AG08395 (cell line): Measurements from ENCODE around the gene FYCO1.
"Not testable (repeated sequence)": the region's sequence is repeated elsewhere in the genome, so short reads cannot be mapped to it uniquely, and the experiment has no call there.

Experiments
- DNase-seq: peaks from one replicate; pipeline ENCODE4 v3.0.0; 2012; ENCODE audit warnings: mixed read lengths, low spot score

Gene FYCO1

DNA sequence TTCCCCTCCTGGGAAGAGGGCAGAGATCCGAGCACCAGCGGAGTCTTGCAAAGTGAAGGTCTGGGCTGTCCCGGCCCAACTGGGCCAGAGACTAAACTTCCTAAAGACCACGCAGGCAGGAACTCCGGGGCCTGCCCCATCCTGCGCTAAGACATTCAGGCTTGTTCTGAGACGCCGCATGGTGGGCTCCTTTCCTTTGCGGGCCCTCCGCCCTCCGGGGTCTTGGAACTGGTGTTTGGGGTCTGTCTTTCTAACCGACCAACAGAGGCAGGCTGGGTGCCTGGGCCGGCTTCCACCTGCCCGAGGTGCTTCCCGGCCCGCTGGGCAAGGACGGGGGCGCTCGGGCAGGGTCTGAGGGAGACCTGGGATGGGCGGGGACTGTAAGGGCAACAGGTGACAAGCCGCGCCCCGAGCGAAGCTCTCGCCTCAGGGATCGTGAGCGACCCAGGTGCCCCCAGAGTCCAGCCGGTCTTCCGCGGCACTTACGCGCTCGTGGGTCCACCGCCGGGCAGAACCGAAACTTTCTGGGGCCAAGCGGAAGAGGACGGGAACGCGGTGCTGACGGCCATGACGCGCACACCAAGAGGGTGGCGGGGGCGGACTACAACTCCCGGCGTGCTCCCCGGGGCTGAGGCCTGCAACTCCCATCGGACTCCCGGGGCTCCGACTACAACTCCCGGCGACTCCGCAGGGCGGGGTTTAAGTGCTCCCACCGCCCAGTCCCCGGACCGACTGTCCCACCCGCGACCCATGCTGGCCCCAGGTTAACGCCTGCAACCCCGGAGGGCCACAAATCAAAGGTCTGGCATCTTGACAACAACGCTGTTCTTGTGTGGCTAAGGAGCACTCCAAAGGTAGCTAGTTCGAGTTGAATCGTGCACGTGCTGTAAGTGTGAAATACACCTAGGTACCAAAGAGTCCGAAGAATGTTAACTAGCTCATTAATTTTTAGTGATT is at the start of gene FYCO1:
TSS of gene FYCO1 (minus strand) at position 589 of the 957 bp plus-strand sequence. CDS start 10,914 bp downstream, outside the sequence.
- DNase-seq: peak; percentile 95

DNA sequence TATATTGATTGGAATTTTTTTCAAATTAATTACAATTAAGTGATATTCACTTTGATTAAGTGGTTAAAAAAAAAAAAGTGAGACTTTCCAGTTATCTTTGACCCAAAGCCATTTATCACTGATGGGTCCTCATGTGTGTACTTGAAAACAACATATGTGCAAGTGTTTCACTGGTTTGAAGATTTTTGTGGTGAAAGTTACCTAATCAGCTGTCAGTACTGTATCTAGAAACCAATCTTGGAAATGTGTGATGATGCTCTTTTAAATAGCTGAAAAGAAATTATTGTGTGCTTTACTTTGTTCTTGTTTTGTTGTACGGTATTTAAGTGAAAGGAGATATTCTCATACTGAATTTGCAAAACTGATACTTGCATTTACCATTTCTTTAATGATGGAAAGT is 43.3 kb upstream of the FYCO1 start:
- DNase-seq: no peak

- not testable (repeated sequence) for DNase-seq
These were observed 42.4 kb upstream of the FYCO1 start for GRCh38 chr3:46038071-46038470.

GRCh38 chr3:46036191-46036590 is 40.6 kb upstream of the FYCO1 start:
- no peak for DNase-seq

DNA sequence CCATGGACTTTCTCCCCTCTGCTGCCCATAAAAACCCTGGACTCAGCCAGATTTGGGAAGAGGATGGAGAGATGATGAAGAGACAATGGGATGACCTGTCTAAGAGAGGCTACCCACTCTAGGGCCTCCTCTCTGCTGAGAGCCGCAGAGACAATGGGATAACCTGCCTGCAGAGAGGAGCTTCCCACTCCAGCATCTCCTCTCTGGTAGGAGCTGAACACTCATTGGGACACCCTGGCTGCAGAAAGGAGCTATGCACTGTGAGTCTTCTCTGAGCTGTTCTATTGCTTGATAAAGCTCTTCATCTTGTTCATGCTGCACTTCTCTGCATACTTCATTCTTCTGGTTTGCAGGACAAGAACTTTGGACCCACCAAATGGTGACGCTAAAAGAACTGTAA is 36.1 kb upstream of the FYCO1 start:
- DNase-seq: no peak

GRCh38 chr3:46031269-46031668 is 35.6 kb upstream of the FYCO1 start:
- DNase-seq: no peak

GRCh38 chr3:46030626-46031025 is 35.0 kb upstream of the FYCO1 start:
- DNase-seq: no peak

- DNase-seq: no peak
These were observed 34.4 kb upstream of the FYCO1 start for GRCh38 chr3:46029953-46030543.

- no peak for DNase-seq
These were observed 32.2 kb upstream of the FYCO1 start for GRCh38 chr3:46027736-46028397.

- no peak for DNase-seq
These were observed 31.5 kb upstream of the FYCO1 start, which contains the start of gene XCR1 for GRCh38 chr3:46027021-46027705. TSS of gene XCR1 (minus strand) at chr3:46027483. CDS start at chr3:46021947, 5,536 bp downstream.

DNA sequence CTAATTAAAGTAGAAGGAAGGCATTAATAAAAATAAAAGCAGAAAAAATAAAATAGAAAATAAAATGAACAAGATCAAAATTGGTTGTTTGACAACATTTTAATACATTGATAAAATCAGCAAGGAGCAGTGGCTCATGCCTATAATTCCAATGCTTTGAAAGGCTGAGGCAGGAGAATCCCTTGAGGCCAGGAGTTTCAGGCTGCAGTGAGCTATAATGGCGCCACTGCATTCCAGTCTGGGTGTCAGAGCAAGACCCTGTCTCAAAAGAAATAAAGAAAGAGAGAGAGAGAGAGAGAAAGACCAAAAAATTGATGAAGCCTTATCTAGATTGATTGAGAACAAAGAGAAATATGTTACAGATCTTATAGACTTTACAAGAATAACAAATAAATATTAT is 29.5 kb upstream of the FYCO1 start:
- no peak for DNase-seq

- DNase-seq: no peak
These were observed 28.5 kb upstream of the FYCO1 start for GRCh38 chr3:46024131-46024530.

DNA sequence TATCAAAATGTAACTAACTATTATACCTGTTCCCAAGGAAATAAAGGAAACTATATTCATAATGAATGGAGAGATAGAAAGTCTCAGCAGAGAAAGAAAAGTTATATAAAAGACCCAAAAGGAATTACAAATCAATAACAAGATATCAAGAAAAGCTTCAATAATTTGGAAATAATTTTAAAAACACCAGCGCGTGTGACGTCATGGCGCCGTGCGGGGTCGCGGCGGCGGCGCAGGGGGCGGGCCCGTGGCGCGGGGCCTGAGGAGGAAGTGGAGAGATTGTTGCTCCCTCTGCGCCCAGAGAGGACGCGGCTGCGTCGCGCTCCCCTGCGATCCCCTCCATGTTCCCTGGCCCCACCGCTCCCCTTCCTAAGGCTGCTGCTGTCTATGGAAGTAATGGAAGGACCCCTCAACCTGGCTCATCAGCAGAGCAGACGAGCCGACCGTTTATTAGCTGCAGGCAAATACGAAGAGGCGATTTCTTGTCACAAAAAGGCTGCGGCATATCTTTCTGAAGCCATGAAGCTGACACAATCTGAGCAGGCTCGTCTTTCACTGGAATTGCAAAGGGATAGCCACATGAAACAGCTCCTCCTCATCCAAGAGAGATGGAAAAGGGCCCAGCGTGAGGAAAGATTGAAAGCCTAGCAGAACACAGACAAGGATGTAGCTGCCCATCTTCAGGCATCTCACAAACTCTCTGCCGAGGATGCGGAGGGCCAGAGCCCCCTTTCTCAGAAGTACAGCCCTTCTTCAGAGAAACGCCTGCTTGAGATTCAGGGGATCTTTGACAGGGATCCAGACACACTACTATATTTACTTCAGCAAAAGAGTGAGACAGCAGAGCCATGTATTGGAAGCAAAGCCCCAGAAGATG is 27.5 kb upstream of the FYCO1 start:
- DNase-seq: no peak

DNA sequence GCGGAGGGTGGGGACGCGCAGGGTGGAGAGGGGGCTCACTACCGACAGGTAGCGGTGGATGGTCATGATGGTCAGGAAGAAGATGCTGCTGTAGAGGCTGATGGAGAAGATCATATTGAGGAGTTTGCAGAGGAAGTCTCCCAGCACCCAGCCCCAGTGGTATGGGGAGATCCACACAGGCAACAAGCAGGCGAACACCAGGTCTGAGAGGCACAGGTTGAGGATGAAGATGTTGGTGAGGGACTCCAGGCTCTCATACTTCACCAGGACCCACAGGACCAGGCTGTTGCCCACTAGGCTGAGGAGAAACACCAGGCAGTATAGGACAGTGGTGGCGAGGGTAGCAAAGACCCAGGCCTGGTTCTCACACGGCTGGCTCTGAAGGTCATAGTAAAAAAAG is 25.9 kb upstream of the FYCO1 start:
- no peak for DNase-seq

DNA sequence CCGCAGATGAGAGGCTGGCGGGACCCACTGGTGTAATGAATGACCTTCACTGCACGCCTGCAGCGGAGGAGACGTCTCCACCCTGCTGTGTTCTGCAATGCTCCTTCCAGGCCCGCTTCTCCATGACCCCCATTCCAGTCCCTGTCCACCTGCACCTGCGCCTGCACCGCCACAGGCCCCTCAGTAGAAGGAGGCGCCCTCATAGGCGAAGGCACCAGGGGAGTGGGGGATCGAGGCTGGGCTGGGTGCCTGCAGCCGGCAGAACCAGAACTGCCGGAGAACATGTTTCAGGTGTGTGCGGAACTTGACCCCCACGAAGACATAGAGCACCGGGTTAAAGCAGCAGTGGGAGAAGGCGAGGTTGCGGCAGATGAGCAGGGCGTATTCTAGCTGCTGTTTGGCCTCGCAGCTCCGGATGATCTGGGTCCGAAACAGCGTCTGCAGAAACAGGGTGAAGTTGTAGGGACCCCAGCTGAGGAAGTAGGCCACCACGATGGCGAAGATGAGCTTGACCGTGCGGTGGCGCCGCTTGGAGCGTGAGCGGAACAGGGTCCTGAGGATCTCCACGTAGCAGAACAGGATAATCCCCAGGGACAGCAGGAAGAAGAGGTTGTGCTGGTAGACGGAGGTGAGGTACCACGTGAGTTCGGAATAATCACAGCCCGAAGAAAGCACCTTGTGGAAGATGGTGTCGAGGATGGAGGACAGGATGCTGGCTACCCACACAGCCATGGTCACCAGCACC is 25.3 kb upstream of the FYCO1 start:
- DNase-seq: no peak

DNA sequence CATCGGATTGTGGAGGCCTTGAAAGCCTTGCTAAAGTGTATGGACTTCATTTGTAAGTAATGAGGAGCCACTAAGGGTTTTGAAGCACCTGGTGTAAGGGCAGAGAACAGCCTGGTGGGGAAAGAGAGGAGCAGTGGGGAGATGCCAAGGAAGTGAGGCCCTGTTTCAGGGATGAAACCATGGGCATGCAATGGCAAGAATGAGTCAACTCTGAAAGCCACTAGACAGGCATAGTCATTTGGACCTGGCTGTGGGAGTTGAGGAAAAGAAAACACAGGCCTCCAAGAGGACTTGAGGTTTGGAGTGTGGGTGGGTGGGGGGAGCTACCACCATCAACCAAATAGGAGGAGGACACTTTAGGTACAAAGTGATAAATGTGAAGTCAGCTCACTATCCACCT is 24.1 kb upstream of the FYCO1 start:
- peak; percentile 41 for DNase-seq

DNA sequence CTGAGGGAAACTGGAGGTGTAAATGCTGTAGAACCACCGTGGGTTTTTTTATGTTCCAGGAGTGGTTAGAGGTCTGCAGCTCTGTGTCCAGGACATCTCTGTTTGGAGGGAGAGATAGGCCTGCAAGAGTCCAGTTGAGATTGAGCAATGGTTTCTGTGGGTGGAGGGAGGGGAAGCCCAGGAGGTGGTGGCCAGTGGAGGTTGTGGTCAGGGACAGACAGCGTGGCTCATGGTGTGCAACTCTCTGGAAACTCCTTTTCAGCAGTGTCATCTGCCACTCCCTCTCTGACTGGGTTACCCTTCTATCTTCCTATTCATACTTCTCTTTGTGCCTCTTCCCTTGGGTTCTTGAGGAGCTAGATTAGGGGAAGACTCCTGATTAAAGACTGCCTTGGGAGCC is 22.1 kb upstream of the FYCO1 start:
- DNase-seq: peak; percentile 19

- DNase-seq: no peak
These were observed 17.9 kb upstream of the FYCO1 start for GRCh38 chr3:46013316-46014094.

DNA sequence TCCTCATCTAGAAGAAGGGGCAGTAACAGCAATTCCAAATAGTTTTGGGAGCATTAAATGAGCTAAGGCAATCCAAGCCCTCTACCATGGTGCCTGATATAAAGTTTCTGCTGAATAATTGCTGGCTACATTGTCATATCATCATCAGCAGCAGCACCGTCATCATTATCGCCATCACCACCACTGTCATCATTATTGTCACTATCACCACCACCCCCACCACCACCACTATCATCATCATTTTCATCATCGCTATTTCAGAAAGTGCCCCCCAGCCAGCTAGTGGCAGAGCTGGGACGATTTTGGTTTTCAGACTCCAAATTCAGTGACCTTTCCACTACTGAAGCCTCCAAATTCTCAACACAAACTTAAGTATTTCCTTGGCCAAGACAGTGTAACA is 16.6 kb upstream of the FYCO1 start:
- DNase-seq: no peak
